GOT3 (cell line): ENCODE results near the gene DCLK1.
"Not testable (repeated sequence)": the region's sequence is repeated elsewhere in the genome, so short reads cannot be mapped to it uniquely, and the experiment has no call there.

ENCODE experiments used
- DNase-seq: peaks from one replicate; lab custom pipeline; 2025; ENCODE audit warnings: mixed read lengths; lab: John Stamatoyannopoulos, UW

The DCLK1 gene

DNA sequence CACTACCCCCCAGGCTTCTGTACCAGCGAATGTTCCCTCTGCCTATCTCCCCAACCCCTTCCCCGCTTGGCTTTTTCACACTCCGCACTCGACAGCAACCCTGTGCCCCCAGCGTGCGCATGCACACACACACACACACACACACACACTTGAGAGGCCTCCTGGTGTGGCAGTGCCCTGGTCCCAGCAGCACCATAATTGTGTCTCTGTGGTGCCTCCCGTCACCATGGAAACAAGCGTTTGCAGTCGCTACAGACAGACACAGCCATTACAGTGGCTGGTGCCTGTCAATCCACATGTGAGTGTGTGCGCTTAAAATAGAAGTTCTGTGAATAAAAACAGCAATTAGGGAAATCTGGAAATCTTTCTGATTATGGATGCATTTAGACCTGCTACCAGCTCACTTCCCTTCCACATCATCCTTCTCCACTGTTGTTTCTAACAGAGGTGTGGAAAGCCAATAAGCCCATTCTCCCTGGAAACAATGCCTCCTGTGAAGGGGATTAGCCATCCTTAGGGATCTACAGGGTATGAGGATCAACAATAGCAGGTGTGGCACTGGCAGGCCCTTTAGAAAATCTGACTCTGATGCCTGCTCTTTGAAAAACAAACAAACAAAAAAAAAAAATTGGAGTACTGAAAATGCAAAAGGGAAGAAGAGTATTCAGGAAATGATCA, 146.3 kb downstream of the DCLK1 start:
- no peak for DNase-seq

DNA sequence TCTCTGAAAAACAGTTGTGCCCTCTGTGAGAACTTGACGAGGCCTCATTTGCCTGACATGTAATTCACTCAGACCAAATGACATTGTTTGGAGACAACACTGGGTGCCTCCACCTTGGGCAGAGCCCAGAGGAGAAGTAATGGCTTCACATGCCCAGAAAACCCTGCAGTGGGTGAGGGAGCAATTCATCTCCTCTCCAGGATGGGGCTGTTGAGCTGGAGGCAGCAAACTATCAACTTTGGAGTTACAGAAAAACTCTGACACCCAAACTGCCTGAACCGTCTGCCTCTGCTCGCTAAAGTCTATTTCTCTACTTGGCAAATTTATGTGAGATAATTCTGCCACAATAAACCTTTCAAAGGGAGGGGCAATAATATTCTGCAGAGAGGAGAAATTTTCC, 146.9 kb downstream of the DCLK1 start:
- DNase-seq = no peak

DNA sequence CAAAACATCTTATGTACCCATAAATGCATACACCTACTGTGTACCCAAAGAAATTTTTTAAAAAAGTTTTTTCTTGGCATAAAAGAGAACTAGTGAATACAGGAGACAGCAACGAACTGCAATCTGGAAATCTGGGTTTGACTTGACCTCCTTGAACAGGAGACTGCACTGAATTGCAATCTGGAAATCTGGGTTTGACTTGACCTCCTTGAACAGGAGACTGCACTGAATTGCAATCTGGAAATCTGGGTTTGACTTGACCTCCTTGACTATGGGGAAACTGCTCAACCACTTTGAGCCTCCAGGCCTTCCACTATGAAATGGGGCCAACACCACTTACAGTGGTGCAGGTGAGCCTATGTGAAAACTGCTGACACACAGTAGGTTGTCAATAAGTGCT, 147.5 kb downstream of the DCLK1 start:
- DNase-seq = not testable (repeated sequence)

DNA sequence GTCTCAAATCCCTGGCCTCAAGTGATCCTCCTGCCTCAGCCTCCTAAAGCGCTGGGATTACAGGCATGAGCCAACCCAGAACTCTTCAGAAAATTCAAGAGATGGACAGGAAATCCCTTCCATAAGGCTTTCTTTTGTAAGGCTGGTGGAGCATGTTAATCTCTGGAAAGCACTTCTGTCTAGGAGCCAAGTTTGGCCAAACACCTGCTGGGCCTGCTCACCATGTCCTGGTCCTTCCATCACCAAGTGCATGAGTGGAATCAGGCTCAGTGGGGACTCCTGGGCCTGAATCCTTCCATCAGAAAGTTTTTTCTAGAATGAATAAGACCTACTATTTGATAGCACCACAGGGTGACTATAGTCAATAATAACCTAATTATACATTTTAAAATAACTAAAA, 148.0 kb downstream of the DCLK1 start:
- no peak for DNase-seq

DNA sequence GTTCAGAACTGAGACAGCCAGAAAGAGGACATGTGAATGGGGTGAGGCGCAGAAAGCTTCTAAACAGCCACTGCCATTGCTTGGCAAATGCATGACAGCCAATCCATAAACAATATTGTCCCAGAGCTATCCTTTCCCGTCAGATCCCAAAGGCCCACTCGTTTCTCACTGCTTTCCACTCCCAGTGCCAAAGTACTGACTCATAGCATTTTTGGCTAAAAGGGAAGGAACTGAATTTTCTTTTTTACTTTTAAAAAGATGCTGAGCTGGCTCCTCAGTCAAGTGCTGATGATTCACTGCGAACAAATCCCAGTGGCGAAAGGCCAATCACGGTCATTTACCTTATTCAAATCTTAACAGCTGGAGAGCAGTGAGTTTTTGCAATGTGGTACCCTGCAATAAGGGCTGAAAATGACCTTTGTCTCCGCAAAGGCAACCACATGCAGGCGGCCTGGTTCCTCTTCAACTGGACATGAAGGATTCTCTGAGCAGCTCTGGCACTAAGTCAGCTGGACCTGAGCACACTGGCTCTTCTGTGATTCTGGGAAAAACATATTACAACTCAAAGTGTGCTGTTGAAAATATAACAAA, 151.7 kb downstream of the DCLK1 start:
- DNase-seq = peak; percentile 22

DNA sequence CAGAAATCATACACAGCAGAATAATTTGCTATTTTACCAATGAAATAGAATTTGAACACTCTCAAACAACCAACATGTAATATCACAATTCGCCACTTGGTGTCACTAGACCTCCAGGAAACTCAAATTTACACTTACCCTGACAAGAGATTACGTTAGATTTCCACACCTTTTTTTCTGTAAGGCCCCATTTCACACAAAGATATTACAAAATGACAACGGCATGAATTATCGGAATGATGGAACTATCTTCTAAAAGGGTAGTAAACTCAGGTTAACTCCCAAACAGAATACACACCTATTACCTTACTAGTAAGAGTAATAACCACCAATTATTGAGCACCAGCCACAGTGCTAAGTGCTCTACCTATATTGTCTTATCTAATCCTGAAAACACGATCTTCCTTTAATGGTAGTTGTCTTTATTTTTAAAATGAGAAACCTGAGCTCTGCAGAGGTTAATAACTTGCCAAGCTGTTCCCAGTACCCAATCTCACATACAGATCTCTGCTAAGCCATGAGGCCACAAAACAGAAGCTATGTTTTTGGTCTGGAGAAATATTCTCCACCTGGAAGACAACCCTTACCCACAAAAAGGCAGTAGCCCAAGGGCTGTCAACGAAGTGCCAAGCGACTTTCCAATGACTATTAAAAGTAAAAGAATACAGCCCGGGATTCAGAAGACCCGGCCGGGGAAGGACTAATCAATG, 152.4 kb downstream of the DCLK1 start:
- DNase-seq = no peak

DNA sequence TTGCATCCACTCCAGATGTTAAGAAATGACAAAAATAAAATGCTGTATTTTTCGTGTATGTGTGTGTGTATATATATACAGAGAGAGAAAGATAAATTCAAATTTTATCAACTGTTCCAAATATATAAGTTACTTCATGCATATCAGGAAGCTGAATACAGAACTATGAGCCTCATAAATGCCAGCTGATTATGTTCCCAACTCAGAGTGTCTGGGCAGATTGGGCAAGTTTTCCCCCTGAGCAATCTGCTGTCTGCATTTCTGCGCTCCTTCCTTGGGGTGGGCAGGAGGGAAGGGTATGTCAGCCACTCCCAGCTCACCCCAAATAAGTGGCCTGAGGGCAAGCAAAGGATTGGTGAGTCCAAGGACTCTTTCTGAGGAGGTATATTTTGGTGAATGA, 154.1 kb downstream of the DCLK1 start:
- DNase-seq = no peak

DNA sequence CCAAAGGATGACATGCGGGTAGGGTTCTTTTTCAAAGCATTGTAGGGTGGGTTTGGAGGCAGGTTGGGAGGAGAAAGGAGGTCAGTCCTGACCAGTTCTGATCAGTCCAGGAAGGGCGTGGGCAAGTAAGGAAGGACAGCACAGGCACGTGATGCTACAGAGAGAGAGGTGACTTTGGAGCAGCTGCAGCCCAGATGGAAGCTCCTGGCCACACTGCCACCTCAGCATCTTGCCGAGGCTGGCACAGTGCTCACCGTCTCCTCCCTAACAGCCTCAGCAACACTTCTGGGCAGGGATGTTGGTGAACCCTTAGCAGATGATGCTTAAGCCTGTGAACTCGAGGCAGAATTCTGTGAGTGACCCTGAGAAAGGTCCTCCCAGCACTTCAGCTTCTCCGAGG, 155.1 kb downstream of the DCLK1 start:
- DNase-seq = no peak

DNA sequence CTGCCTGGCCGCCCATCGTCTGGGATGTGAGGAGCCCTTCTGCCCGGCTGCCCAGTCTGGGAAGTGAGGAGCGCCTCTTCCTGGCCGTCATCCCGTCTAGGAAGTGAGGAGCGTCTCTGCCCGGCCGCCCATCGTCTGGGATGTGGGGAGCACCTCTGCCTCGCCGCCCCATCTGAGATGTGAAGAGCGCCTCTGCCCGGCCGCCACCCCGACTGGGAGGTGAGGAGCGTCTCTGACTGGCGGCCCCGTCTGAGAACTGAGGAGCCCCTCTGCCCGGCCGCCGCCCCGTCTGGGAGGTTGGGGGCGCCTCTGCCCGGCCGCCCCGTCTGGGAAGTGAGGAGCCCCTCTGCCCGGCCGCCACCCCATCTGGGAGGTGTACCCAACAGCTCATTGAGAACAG, 164.2 kb downstream of the DCLK1 start:
- DNase-seq = not testable (repeated sequence)

DNA sequence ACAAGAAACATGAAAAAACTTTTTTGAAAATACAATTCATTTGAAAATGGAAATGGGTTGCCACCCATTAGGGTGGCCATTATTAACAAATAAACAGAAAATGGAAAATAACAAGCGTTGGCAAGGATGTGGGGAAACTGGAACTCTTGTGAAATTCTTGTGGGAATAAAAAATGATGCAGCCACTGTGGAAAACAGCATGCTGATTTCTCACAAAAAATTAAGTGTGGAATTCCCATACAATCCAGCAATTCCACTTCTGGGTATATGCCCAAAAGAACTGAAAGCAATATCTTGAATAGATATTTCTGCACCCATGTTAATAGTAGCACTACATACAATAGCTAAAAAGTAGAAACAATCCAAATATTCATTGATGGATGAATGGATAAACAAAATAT, 165.2 kb downstream of the DCLK1 start:
- DNase-seq = no peak

DNA sequence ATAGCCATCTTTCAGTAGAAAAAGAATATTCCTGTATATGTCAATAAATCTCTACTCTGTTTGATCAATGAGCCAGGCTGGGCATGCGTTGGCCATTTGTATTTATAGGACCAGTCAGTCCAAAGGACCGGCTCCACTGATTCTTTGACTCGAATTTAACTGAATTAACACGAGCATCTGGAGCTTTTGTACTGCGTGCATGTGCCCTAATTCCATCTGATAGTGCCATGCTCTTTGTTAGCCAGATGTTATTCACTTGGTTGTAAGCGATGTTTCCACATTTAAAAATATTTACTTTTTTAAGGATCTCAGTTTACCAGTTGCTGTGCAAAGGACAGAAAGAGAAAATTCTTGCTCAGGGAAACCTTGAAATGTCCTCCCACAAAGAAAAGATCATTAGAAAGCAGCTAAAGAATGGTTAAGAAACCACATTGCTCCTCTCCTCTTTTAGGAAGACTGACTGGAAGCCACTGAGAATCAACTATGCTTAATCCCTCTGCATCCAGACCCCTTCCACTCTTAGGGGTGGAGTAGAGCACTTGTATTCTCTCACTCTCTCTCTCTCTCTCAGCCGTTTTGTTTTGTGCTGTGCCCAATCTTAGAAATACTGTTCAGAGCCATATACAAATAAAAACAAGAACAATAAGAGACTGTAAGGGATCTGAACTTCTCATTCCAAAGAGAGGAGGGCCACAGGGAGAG, 165.8 kb downstream of the DCLK1 start:
- no peak for DNase-seq

DNA sequence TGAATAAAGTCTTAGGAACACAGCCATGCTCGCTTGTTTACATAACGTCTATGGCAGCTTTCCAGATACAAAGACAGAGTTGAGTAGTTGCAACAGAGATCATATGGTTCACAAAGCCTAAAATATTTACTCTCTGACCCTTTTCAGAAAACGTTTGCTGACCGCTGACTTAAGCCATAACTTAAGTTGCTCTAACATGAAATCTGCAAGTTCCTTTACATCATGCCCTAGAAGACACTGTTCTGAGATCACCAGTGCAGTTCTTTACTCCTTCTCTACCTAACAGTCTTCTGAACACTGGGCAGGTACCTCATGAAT, 166.4 kb downstream of the DCLK1 start:
- no peak for DNase-seq

DNA sequence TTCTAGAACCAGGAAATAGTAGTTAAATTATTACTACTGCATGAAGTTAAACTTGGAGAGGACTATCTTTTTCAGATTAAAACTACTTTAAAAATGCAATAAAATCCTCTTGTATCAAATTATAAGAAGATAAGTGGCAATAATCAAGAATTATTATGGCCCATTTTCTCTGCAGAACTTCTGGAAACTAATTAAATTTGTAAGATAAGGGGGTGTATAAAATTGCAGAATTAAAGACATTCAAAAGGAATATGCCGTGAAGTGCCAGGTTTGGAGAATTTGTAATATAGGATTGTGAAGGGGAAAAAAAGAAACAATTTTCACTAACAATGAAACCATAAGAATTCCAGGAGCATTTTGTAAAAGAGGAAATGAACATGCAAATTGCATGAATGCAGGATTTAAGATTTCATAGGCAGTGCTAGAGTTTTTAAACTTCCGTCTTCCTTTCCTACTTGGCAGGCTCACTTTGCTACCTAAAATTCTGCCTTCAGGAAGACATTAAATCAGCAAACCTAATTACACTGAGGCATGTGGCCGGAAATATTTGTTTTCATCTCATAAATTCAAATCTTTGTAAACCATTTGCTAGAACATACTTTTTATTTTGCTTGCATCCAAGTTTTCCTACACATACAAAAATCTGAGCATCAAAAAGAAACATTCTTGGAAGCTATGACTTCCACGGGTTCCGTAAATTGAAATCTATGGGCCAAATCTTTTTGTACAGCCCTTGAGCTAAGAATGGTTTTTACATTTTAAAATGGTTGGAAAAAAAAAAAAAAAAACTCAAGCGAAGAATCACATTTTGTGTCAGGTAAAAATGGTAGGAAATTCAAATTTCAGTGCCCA, 166.9 kb downstream of the DCLK1 start:
- DNase-seq = no peak

DNA sequence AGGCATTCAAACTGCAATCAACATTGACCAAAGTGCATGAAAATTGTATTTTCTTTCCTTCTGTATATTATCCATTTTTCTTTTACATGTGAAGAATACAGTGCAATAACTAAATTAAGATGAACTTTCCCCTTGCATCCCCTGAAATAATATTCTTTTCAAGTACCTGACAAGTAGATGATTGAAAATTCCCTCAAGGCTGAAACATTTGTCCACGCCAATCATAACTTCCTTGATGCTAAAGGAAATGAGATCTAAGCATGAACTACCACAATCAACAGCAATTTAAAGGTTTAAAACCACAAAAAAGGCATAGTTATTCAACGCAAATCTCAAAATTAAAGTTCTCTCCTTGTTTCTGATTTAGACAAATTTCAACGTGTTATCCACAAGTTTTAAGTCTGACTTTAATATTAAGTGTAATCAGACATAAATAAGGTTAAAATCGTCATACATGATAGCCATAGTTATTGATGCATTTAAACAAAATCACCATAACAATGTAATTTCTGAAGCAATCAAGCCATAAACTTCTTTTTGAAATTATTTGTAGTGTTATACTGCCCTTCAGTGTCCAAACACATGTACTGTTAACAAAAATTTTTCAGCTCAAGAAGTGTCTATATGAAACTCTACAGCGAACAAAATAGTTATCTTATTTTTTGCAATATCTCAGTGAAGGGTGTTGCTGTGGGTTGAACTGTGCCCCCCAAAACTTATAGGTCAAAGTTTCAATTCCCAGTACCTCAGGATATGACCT, 169.5 kb downstream of the DCLK1 start:
- DNase-seq = no peak

DNA sequence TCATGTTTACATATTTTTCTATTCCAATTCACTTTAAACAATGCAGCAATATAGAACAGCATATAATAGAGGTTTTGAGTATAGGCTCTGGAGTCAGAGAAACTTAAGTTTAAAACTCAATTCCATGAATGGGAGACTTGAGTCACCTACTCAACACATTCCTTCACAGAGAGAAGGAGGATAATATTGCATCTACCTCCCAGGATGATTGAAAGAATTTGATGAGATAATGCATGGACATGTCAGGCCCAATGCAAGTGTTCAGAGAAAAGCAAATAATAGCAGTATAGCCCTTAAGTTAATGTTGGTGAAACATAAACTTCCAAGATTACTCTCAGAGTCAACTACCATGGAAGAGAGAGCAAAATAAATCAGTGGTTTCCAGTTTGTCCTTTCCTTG, 170.2 kb downstream of the DCLK1 start:
- no peak for DNase-seq

DNA sequence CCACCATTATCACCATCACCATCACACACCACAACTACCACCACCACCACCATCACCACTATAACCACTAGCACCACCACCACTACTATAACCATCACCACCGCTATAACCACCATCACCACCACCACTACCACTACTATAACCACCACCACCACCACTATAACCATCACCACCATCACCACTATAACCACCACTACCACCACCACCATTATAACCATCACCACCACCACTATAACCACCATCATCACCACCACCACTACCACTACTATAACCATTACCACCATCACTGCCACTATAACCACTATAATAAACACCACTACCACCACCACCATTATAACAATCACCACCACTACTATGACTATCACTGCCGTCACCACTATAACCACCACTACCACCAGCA, 173.2 kb downstream of the DCLK1 start:
- DNase-seq = no peak

DNA sequence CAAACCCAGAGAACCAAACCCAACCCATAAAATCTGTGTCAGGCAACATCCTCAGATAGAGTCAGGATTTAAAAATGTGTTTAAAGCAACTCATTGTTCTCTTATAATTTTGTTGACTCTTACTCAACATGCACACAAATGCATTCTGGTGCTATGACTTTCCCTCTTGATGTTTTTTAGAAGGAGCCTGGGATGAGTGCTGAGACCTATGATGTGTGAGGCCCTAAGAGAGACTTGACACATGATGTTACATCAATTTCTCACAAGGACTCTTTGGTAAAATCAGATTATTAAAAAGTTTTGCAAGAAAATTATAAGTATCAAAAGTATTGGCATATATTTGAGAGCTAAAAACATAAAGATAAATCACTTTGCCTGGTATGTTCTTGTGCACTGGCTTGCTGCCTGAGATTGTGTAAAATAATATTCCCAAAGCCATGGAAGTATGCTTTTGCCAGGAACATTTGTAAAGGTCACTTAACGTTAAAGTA, 173.9 kb downstream of the DCLK1 start:
- no peak for DNase-seq

DNA sequence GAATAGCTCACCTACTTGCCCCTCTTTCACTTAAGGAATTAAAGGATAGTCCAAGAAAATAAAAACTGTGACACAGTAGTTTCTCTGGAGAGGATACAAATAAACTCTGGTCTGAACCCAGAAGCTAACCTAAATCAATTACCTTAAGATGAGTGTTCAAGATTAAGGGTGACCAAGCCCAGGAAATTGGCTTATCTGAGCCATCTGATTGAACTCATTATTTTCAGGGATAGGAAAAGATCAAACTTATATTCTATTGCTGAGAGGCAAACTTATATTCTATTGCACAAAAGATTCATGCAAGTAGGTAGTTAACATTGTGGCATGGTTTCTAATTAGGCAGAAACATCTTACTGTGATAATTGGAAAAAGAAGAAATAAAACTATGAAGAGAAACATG, 175.1 kb downstream of the DCLK1 start:
- no peak for DNase-seq

DNA sequence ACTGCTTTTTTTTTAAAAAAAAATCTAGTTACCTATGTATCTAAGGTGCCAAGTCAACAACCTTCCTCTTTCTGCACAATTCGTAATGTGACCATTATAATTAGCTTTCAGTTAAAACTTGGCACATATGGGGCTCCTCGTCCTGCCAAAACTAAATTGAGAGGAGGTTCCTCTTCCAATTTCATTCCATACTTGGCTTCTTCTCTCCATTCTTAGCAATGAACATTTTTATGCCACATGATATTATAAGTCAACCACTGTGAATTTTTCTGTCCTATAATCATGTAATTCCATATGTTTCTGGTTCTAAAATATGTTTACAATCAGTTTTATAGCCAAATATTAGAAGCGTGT, 177.0 kb downstream of the DCLK1 start:
- DNase-seq = no peak

DNA sequence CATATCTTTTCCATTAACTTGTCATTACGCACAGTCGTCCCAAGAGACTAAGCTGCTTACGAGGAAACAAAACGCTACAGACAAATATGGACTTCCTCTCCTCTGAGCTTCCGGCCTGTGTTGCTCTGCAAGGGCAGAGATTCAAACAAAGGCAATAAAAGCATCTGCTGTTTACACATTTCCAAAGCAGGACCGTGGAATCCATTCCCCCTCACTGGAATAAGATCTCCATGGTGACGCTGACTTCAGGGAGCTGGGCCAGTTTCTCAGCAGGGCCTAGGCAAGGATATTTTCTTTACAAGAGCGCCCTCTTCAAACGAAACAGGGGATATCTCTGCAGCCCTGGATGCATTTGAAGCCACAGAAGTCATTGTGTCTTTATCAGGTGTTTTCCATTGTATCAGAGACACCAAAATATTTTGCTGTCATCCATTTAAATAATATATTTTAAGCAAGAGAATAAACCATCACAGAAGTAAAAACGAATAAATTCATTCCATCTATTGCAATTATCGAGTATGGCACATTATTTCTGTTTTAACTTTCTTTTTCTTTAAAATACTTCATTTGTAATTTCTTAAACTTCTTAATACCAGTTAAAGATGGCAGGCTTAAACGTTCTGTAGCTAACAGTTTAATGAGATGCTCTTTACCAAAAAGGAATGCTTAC, 177.5 kb downstream of the DCLK1 start:
- peak; percentile 27 for DNase-seq

DNA sequence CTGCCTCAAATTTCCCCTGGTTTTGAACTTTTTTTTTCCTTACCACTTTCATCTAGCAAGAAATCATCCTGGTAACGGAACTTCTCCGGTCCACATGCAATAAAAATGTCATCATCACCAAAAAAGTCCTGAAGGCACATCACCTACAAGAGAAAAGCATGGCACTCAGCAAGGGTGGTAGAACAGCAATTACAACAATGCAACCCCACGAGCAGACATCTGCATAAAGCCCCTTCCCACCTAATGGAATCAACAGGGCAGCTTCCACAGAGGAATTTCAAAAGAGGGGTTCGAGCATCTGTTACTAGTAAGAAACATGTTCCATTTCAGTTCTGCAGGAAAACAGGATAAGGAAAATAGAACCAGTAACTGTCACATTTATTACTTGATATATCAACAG, 183.9 kb downstream of the DCLK1 start:
- no peak for DNase-seq
